Fibroblast of lung (primary cell): ENCODE data around the gene CBY3. TPM values are rescaled to one million over a fixed set of nuclear protein-coding genes. Genes with fewer than 3 reads are reported as not detected.
"Not testable (repeated sequence)": the region's sequence is repeated elsewhere in the genome, so short reads cannot be mapped to it uniquely, and the experiment has no call there.

Experiments
- DNase-seq, 2 donors: peaks; one replicate each; pipeline versions ENCODE4 v3.0.0 to v3.0.0-alpha.2; 2010; ENCODE audit warnings: low read depth in 2 of 2
- H2AFZ ChIP-seq: 2 replicates; pipeline ENCODE4 v1.5.1; 2012; ENCODE audit warnings: low read length, control low read depth, inconsistent platforms
- H3K27ac ChIP-seq: 2 replicates; pipeline ENCODE4 v1.5.1; 2011; ENCODE audit warnings: low read length, control low read depth; ENCODE audit not compliant: insufficient read depth
- H3K27me3 ChIP-seq: 2 replicates; pipeline ENCODE4 v1.5.1; 2011; ENCODE audit warnings: mild to moderate bottlenecking, low read length; ENCODE audit not compliant: control insufficient read depth, insufficient read depth
- H3K36me3 ChIP-seq: 2 replicates; pipeline ENCODE4 v1.5.1; 2011; ENCODE audit warnings: low read length; ENCODE audit not compliant: control insufficient read depth, insufficient read depth
- H3K4me1 ChIP-seq: 2 replicates; pipeline ENCODE4 v1.5.1; 2011; ENCODE audit warnings: low read length; ENCODE audit not compliant: control insufficient read depth, insufficient read depth; ENCODE audit errors: extremely low read depth
- H3K4me2 ChIP-seq: 2 replicates; pipeline ENCODE4 v1.5.1; 2011; ENCODE audit warnings: low read length, control low read depth; ENCODE audit not compliant: insufficient read depth; ENCODE audit errors: extremely low read depth
- H3K4me3 ChIP-seq, 4 experiments: fragments of 200-600 bp in 1 of 4; sonication (generic) in 1 of 4; replicated peaks in 1 of 4; 2 replicates each; pipeline ENCODE4 v1.5.1; 2011 to 2016; ENCODE audit warnings: low read length in 4 of 4, low read depth in 3 of 4, mild to moderate bottlenecking in 3 of 4, control low read depth in 2 of 4, inconsistent platforms in 1 of 4, mixed read lengths in 1 of 4; ENCODE audit not compliant: insufficient read depth in 1 of 4; ENCODE audit errors: control extremely low read depth in 1 of 4
- H3K79me2 ChIP-seq: 2 replicates; pipeline ENCODE4 v1.5.1; 2012; ENCODE audit warnings: mild to moderate bottlenecking, low read length, inconsistent platforms; ENCODE audit not compliant: control insufficient read depth, insufficient read depth
- H3K9ac ChIP-seq: 2 replicates; pipeline ENCODE4 v1.5.1; 2011; ENCODE audit warnings: mild to moderate bottlenecking, low read length, control low read depth; ENCODE audit not compliant: insufficient read depth
- H3K9me3 ChIP-seq: 2 replicates; pipeline ENCODE4 v1.5.1; 2012; ENCODE audit warnings: low read depth, low read length; ENCODE audit not compliant: control insufficient read depth, insufficient read depth
- H4K20me1 ChIP-seq: 2 replicates; pipeline ENCODE4 v1.5.1; 2011; ENCODE audit warnings: low read length; ENCODE audit not compliant: control insufficient read depth, insufficient read depth; ENCODE audit errors: extremely low read depth
- EZH2 ChIP-seq: IDR thresholded peaks from 2 replicates; pipeline ENCODE4 v1.5.1; 2012; ENCODE audit warnings: low read length, control low read depth, mild to moderate bottlenecking; ENCODE audit errors: missing control alignments
- polyA plus RNA-seq, 2 donors: library from polyadenylated mRNA; depleted of rRNA in 1 of 2; stranded (reverse) in 1 of 2; unstranded in 1 of 2; fragments of >200 nt; gene quantifications; 2 replicates each; pipeline ENCODE4 v1.2.1, GENCODE V29; 2011 to 2012; ENCODE audit warnings: missing spikeins in 1 of 2
- total RNA-seq: library from RNA; depleted of rRNA; stranded (reverse); fragments of >200 nt; gene quantifications from 2 replicates; pipeline ENCODE4 v1.2.1, GENCODE V29; 2014
- TF ChIP-seq, protein P1 (sequence below), 2 donors: IDR thresholded peaks in 1 of 2; conservative IDR thresholded peaks in 1 of 2; 1 replicate in 1 of 2; 2 replicates in 1 of 2; pipeline ENCODE4 v1.5.1; 2011 to 2012; ENCODE audit warnings: low read length in 2 of 2, control low read depth in 1 of 2, inconsistent platforms in 1 of 2, low read depth in 1 of 2, mild to moderate bottlenecking in 1 of 2

The CBY3 gene
- total and polyA plus RNA-seq, 2 donors (not counting 1 experiment from before 2014, with no cell fraction given): not detected

DNA sequence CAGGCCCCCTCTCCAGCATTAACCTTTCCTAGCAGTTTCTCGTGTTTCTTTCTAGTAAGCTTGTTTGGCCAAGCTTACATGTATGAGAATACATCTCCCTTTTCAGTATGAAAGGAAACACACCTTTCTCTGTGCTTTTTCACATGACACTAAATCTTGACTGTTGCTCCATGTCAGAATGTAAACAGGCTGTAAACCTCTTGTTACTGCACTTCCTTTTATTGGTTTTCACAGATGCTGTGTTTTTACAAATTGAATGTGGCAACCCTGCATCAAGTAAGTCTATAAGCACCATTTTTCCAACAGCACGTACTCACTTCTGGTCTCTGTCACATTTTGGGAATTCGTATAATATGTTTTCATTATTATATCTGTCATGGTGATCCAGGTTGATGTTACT lies 15.8 kb upstream of the CBY3 start:
- H3K27me3 ChIP-seq: no peaks in the 10 kb centered on the region
- peaks cover 27% of the 10 kb centered on the region for H3K79me2 ChIP-seq
- DNase-seq: no peak
- no peaks in the 10 kb centered on the region for H3K9me3 ChIP-seq
- H3K4me2 ChIP-seq: no peak overlapping the region
- H2AFZ ChIP-seq: no peak overlapping the region
- H4K20me1 ChIP-seq: peaks cover 1% of the 10 kb centered on the region
- no peak overlapping the region for H3K27ac ChIP-seq
- TF ChIP-seq, protein P1, sequence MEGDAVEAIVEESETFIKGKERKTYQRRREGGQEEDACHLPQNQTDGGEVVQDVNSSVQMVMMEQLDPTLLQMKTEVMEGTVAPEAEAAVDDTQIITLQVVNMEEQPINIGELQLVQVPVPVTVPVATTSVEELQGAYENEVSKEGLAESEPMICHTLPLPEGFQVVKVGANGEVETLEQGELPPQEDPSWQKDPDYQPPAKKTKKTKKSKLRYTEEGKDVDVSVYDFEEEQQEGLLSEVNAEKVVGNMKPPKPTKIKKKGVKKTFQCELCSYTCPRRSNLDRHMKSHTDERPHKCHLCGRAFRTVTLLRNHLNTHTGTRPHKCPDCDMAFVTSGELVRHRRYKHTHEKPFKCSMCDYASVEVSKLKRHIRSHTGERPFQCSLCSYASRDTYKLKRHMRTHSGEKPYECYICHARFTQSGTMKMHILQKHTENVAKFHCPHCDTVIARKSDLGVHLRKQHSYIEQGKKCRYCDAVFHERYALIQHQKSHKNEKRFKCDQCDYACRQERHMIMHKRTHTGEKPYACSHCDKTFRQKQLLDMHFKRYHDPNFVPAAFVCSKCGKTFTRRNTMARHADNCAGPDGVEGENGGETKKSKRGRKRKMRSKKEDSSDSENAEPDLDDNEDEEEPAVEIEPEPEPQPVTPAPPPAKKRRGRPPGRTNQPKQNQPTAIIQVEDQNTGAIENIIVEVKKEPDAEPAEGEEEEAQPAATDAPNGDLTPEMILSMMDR (conservative IDR thresholded peaks at IDR 0.05 in 1 of 2, IDR thresholded peaks at IDR 0.05 in 1 of 2; ENCODE audit: low read depth in 1 of 2, low read length in 2 of 2): no peak
- TF ChIP-seq EZH2: no peak
- H3K9ac ChIP-seq: no peak overlapping the region
- peaks cover 2% of the 10 kb centered on the region for H3K4me1 ChIP-seq
- peaks cover 5% of the 10 kb centered on the region for H3K36me3 ChIP-seq
- H3K4me3 ChIP-seq: no peak overlapping the region

DNA sequence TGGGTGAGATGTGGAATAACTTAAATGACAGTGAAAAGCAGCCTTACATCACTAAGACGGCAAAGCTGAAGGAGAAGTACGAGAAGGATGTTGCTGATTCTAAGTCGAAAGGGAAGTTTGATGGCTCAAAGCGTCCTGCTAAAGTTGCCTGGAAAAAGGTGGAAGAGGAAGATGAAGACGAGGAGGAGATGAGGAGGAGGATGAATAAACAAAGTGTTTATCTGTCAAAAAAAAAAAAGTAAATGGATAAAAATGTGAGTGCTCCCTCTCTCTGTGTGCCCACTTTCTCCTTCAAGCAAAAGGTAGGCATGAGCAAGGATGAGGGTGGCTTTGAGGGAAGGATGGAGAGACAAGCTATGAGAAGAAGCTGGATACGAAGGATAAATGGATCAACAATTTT lies 13.7 kb upstream of the CBY3 start:
- Histone ChIP-seq H3K4me1 (peaks cover 2% of the 10 kb centered on the region), H3K36me3 (no peaks in the 10 kb centered on the region), H2AFZ (no peak overlapping the region), H3K79me2 (peaks cover 8% of the 10 kb centered on the region), H3K4me3 (no peak overlapping the region), H3K9ac (no peak overlapping the region), H3K27ac (no peak overlapping the region), H3K9me3 (no peaks in the 10 kb centered on the region), H3K27me3 (no peaks in the 10 kb centered on the region), H3K4me2 (no peak overlapping the region), H4K20me1 (no peaks in the 10 kb centered on the region)
- no peak for DNase-seq
- TF ChIP-seq, protein P1 (conservative IDR thresholded peaks at IDR 0.05 in 1 of 2, IDR thresholded peaks at IDR 0.05 in 1 of 2; ENCODE audit: low read depth in 1 of 2, low read length in 2 of 2): no peak
- no peak for TF ChIP-seq EZH2

DNA sequence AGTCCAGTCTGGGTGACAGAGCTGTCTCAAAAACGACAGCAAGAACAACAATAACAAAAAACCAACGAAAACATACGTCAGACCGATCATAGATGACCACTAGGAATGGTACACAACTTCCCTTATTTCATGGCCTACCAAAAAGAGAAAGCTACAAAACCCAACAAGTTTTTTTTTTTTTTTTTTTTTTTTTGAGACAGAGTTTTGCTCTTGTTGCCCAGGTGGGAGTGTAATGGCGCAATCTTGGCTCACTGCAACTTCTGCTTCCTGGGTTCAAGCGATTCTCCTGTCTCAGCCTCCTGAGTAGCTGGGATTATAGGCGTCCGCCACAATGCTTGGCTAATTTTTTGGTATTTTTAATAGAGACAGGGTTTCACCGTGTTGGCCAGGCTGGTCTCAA lies 8.4 kb upstream of the CBY3 start:
- H2AFZ ChIP-seq, H3K27me3 ChIP-seq, H3K9ac ChIP-seq, H3K4me3 ChIP-seq, H3K4me1 ChIP-seq, H3K27ac ChIP-seq, H3K4me2 ChIP-seq, H3K9me3 ChIP-seq, H4K20me1 ChIP-seq, H3K79me2 ChIP-seq, DNase-seq, H3K36me3 ChIP-seq: not testable (repeated sequence)
